HEK293T (cell line): ENCODE results near the gene PDLIM1.

Experiments used
- BHLHE40 ChIP-seq: fragments of 450-650 bp; IDR thresholded peaks from 2 replicates; pipeline ENCODE4 v1.6.1; 2016; ENCODE audit warnings: mild to moderate bottlenecking, moderate library complexity, borderline replicate concordance
- CTBP1 ChIP-seq: fragments of 450-650 bp; IDR thresholded peaks from 2 replicates; pipeline ENCODE4 v1.6.1; 2016; ENCODE audit warnings: borderline replicate concordance
- ELF4 ChIP-seq: fragments of 450-650 bp; IDR thresholded peaks from 2 replicates; pipeline ENCODE4 v1.6.1; 2017; ENCODE audit warnings: antibody characterized with exemption
- FOXA1 ChIP-seq: fragments of 450-650 bp; IDR thresholded peaks from 2 replicates; pipeline ENCODE4 v1.6.1; 2016; ENCODE audit warnings: mild to moderate bottlenecking
- FOXK2 ChIP-seq: fragments of 450-650 bp; IDR thresholded peaks from 2 replicates; pipeline ENCODE4 v1.6.1; 2016; ENCODE audit warnings: mild to moderate bottlenecking
- FOXM1 ChIP-seq: fragments of 450-650 bp; IDR thresholded peaks from 2 replicates; pipeline ENCODE4 v1.6.1; 2017; ENCODE audit warnings: mild to moderate bottlenecking, borderline replicate concordance
- HDGF ChIP-seq: fragments of 450-650 bp; IDR thresholded peaks from 2 replicates; pipeline ENCODE4 v1.6.1; 2017; ENCODE audit warnings: antibody characterized with exemption, borderline replicate concordance
- LEF1 ChIP-seq: fragments of 450-650 bp; IDR thresholded peaks from 2 replicates; pipeline ENCODE4 v1.6.1; 2017; ENCODE audit warnings: mild to moderate bottlenecking, borderline replicate concordance
- NFRKB ChIP-seq: fragments of 450-650 bp; IDR thresholded peaks from 2 replicates; pipeline ENCODE4 v1.6.1; 2016; ENCODE audit warnings: mild to moderate bottlenecking, moderate library complexity
- SP1 ChIP-seq: fragments of 450-650 bp; IDR thresholded peaks from 2 replicates; pipeline ENCODE4 v1.6.1; 2017
- ZNF384 ChIP-seq: fragments of 450-650 bp; IDR thresholded peaks from 2 replicates; pipeline ENCODE4 v1.6.1; 2016
- TF ChIP-seq, protein P1 (sequence below): fragments of 450-650 bp; IDR thresholded peaks from 2 replicates; pipeline ENCODE4 v1.6.1; 2016

DNA sequence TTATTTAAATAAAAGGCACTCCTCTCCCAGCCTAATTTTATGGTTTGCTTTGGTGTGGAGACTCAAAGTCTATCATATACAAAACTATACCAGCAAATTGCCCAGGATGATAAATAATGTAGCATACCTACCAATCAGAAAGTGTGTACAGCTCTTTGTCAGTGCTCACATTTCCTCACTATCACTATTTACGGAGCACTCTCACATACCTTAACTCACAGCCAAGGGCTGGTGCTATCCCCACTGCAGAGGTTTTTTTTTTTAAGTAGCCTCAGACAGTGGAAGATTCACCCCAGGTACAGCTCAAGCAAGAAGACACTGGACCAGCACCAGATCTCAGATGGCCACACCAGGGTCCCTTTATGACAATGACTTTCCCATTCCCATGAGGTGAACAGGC is 2.5 kb downstream of the PDLIM1 start:
- TF ChIP-seq FOXM1 (no peak), SP1 (no peak), CTBP1 (no peak), FOXA1 (no peak), BHLHE40 (no peak), LEF1 (no peak), NFRKB (no peak), HDGF (no peak), FOXK2 (no peak), ELF4 (no peak), ZNF384 (no peak)
- TF ChIP-seq, protein P1, sequence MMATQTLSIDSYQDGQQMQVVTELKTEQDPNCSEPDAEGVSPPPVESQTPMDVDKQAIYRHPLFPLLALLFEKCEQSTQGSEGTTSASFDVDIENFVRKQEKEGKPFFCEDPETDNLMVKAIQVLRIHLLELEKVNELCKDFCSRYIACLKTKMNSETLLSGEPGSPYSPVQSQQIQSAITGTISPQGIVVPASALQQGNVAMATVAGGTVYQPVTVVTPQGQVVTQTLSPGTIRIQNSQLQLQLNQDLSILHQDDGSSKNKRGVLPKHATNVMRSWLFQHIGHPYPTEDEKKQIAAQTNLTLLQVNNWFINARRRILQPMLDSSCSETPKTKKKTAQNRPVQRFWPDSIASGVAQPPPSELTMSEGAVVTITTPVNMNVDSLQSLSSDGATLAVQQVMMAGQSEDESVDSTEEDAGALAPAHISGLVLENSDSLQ = no peak
